ENCODE data around the gene HTR3E.
A peak's percentile ranks its signal among the peaks of the same experiment; 100 is the strongest.
"Not testable (repeated sequence)": the region's sequence is repeated elsewhere in the genome, so short reads cannot be mapped to it uniquely, and the experiment has no call there.

Gene HTR3E

DNA sequence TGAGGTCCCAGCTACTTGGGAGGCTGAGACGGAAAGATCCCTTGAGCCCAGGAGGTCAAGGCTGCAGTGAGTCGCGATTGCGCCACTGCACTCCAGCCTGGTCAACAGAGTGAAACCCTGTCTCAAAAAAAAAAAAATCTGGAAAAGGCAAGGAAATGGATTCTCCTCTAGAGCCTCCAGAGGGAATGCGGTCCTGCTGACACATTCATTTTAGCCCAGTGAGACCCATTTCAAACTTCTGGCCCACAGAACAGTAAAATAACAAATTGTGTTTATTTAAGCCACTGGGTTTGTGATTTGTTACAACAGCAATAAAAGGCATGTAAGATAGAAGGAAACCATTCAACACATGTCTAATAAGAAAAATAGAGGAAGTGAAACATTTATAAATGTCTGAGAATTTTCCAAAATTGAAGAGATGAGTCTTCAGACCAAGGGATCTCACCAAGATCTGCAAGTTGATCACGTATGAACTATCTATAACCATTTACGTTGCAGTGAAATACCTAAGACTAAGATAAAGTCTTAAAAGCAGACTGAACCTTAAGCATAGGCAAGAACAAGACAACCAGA, at the start of gene HTR3E:
TSS of gene HTR3E (plus strand) at position 254 of the 573 bp plus-strand sequence. CDS start 466 bp downstream, outside the sequence.
- no peak for DNase-seq

DNA sequence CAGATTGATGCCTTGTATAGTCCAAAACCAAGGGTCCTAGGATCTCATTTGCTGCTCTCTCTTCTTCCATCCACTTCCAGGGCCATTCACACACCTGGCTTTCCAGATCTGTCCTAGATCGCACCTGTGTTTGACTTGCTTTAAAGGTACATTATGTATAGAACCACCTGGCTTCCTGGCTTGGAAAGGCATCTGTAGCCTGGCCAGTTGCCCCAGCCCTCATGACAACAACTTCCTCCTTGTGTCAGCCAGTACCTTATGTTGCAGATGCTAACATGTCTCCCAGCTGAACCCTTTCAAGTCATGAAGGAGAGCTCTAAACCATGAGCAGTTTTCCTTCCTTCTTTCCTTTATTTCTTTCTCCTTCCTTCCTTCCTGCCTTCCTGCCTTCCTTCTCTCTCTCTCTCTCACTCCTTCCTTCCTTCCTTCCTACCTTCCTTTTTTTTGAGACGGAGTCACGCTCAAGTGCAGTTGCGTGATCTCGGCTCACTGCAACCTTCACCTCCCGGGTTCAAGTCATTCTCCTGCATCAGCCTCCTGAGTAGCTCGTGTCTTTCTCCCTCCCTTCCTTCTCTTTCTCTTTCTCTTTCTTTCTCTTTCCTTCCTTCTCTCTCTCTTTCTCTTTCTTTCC, 46.5 kb upstream of the HTR3E start:
- peak; percentile 10 to 68 (median 26) for DNase-seq

DNA sequence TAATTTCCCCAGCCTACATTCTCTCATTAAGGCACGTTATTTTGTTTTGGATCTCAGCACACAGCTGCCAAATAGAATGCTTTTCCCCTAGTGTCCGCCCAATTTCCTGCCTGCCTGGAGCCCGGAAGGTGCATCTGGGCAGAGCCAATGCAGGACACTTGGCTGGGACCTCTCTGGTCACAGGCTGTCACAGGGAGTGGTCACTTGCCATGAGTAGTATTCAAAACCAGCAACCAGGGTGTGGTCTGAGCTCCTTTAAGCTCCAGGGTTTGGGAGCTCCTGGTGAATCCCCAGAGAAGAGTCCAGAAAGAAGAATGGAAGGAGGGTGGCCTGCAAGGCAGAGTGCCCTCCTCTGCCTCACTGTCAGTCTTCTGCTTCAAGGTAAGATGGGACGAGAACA, 44.1 kb upstream of the HTR3E start, which contains the start of gene HTR3C:
TSS of gene HTR3C (plus strand) at position 281 of the 400 bp plus-strand sequence. CDS start at position 315, 34 bp downstream.
- no peak for DNase-seq

DNA sequence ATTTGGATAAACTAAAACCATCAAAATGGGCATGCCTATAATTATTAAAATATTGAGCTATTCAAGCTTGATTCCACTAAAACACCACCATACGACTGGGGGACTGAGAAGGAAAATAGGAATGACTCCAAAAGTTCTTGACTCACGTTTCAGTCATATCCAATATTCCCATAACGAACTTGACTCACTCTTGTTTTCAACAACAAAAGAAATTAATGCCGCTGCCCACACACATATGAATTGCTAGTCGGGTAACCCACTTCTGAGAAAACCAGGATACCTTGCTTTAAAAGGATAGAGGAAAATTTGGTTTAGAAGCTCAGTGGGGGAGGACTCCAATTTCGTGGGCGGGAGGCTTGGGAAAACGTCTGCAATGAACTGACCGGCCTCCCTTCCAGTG, 38.8 kb upstream of the HTR3E start:
- DNase-seq = no peak

DNA sequence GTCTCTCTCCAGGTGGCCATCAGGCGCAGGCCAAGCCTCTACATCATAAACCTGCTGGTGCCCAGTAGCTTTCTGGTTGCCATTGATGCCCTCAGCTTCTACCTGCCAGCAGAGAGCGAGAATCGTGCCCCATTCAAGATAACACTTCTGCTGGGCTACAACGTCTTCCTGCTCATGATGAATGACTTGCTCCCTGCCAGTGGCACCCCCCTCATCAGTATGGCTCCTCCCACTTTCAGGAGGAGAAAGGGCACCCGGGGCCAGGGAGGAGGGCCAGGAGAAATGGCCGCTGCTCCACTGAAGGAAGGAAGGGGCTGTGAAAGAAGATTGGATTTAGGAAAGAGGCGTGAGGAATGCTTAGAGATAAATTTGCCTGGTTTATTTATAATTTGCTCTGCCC, 37.4 kb upstream of the HTR3E start:
- DNase-seq = no peak

GRCh38 chr3:184062637-184063036, 34.2 kb upstream of the HTR3E start:
- no peak for DNase-seq

DNA sequence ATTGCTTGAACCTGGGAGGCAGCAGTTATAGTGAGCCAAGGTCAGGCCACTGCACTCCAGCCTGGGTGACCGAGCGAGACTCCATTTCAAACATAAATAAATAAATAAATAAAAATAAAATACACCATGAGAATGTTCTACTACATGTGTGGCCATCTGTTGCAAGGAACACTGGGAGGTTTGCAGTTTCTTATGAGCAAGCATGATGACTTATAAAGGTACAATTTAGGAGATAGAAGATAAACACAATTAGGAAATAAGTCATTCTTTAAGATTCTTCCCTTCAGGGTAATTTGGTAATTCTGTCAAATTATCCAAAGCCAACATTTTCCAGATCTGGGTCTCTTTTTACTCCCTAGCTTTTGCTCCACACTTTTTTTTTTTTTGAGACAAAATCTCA, 30.7 kb upstream of the HTR3E start:
- DNase-seq = no peak

- DNase-seq = no peak
Measured at GRCh38 chr3:184067573-184068055, 29.2 kb upstream of the HTR3E start.

DNA sequence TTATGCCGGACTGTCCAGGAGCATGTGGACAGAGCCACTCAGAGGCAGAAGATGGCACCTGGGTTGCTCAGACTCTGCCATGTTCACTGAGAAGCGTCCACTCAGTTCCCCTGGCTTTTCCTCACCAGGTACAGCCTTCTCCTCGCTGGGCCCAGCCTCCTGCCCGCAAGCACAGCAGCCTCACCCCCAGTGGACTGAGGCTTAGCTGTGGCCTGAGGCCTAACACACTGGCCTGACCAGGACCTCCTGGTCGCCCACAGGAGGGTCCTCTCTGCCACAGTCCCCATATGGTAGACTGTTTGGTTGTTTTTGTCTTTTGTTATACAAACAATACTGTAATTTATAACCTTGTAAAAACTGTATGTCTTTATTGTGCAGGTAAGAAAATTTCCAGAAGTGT, 28.5 kb upstream of the HTR3E start:
- no peak for DNase-seq

DNA sequence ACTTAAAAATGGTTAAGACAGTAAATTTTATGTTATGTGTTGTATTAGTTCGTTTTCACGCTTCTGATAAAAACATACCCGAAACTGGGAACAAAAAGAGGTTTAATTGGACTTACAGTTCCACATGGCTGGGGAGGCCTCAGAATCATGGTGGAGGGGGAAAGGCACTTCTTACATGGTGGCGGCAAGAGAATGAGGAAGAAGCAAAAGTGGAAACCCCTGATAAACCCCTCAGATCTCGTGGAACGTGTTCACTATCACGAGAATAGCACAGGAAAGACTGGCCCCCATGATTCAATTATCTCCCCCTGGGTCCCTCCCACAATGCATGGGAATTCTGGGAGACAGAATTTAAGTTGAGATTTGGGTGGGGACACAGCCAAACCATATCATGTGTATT, 25.7 kb upstream of the HTR3E start:
- not testable (repeated sequence) for DNase-seq

DNA sequence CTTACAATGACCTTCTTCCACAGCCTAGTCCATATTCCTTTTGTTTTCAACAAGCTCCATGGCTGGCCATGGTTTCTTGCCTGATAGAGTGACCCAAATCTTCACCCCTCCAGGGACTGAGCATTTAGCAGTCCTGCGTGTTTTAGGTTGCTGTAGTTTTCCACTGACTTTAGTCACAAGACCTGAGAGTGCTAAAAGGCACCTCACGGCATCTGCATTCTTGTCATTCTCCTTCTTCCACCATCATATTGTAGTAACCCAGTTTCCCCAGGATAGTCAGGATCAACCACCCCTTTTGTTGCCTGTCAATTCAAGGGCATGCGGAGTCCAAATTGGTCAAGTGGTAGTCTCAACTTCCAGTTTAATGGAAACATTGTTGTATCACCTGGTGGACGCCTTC, 23.2 kb upstream of the HTR3E start:
- DNase-seq = no peak

GRCh38 chr3:184075901-184076300, 21.0 kb upstream of the HTR3E start:
- no peak for DNase-seq

DNA sequence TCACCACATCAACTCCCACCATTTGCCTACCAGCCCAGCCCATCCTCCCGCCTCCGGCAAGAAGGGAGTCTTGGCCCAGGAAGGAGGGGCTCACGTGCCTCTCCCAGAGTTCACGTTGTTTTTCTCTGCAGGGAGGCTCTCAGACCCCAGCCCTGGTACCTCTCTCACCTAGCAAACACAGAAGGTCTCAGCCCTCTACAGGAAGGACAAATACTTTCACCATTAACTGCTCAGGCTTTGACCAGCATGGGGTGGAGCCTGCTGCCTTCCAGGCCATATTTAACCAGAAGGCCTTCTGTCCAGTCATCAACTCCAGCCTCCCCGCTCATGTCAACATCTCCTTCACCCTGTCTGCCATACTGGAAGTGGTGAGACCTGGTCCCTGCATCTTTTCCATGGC, 19.0 kb upstream of the HTR3E start:
- DNase-seq = no peak

DNA sequence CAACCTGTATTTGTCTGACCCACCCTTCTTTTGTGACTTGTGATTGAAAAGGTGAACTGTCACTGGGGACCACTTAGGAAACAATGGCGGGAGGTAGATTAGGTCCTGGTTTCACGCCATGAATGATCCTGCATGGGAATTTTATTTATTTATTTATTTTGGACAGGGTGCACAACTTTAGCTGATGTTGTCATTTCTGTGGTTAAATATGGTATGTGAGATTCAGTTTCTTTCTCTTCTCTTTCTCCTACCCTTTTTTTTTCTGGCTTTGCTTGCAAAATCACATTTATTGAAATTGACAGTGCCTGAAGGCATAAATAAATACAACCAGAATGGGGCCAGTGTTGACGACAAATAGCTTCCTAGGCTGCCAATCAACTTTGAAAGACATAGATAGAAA, 18.0 kb upstream of the HTR3E start:
- no peak for DNase-seq

GRCh38 chr3:184081116-184081830, 15.6 kb upstream of the HTR3E start:
- DNase-seq = no peak

DNA sequence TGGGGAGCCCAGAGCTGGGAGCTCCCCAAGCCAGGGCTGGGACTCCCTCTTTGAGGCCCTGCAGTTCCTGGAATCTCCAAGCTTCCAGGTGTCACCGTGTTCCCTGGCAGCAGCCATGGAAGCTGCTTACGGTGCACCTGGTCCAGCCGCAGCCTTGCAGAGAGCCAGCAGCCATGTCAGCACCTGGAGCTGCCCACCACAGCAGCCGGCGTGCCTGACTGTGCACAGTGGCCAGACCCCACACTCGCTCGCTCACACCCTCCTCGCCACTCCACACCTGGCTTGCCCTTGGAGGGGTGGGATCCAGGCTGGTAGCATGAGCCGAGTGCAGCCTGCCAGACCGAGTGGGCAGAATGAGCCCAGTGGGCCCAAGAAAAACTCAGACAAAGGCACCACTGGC, 14.8 kb upstream of the HTR3E start:
- no peak for DNase-seq

DNA sequence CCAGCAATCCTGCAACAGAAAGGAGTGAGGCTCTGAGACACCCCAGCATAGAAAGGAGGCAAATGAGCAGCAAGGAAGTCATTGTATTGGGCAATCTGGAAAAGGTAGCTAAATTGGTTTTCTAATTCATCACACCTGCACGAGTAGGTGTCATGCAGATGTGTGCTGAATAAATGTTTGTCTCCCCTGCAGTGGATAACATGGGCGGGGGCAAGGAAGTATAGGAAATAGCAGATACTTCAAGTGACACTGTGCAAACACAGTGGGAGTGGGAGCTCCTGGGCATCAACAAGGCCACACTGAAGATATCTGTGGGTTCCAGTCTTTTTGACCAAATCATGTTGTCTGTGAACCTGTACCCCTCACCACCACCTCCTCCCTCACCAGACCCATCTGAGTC, 14.4 kb upstream of the HTR3E start:
- DNase-seq = peak in 2 of 3 experiments; percentile 15 to 61

DNA sequence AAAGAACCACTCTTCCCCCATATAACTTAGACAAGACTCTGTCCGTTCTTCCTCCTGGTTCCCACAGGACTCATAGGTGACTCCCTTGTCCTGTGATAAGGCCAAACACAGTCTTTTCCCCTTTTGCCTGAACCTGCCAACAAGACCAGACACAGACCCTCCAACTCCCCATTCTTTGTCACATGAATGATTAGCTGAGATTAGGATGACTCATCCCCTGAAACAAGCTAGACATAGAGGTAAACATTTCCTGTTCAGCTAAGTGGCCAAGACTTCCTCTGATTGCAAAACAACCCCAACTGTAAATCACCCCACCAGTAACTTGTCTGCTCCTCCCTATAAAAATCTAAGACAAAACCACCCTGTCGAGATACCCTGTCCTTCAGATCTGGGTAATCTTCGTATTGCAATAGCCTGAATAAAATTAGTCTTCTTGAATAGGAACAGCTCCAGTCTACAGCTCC, 11.4 kb upstream of the HTR3E start:
- DNase-seq = peak in 1 of 3 experiments; percentile 13

DNA sequence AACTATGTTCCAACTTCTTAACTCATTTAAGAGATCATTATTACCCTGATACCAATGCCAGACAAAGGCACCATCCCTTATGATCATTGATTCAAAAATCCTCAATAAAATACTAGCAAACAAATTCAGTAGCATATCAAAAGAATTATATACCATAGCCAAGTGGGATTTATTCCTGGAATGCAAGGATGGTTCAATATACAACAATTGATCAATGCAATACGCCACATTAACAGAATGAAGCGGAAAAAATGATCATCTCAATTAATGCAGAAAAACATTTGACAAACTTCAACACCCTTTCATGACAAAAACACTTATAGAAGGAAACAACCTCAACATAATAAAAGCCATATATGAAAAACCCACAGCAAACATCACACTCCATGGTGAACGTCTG, 4.7 kb upstream of the HTR3E start:
- DNase-seq = no peak

GRCh38 chr3:184097556-184097955, 692 bp downstream of the HTR3E start:
- DNase-seq = no peak

GRCh38 chr3:184099806-184100686, 3.2 kb downstream of the HTR3E start:
- DNase-seq = no peak

- DNase-seq = no peak
Measured at GRCh38 chr3:184110316-184110725, 13.5 kb downstream of the HTR3E start.

DNA sequence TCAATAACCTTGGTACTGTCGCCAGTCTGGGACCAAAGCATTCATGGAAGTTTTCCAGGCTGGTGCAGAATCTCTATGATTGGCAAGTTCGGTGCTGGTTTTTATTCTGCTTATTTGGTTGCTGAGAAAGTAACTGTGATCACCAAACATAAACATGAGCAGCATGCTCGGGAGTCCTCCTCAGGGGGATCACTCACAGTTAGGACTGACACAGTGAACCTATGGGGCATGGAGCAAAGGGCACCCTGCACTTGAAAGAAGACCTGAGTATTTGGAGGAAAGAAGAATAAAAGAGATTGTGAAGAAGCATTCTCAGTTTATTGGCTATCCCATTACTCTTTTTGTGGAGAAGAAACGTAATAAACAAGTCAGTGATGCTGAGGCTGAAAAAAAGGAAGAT, 19.2 kb downstream of the HTR3E start:
- DNase-seq = no peak
